ENCODE results near the gene IRF2BP2. TPM values are rescaled to one million over a fixed set of nuclear protein-coding genes. Genes with fewer than 3 reads are reported as not detected.

IRF2BP2 gene
- polyA plus RNA-seq, 1 experiment = 20.7 TPM

- no peak for DNase-seq (ENCODE audit: low read depth)
- Histone ChIP-seq H3K4me3 (ENCODE audit: low read depth, low read length) (no peak overlapping the region), H3K36me3 (ENCODE audit: control insufficient read depth, insufficient read depth, low read length) (no peaks in the 10 kb centered on the region), H3K27me3 (ENCODE audit: control insufficient read depth, insufficient read depth, low read length) (no peaks in the 10 kb centered on the region)
- TF ChIP-seq CTCF (IDR thresholded peaks at IDR 0.05; ENCODE audit: insufficient read depth, low read depth, low read length) = no peak
- POLR2A ChIA-PET = no interaction called here
- CTCF ChIA-PET = no interaction called here
Observed at GRCh38 chr1:234559902-234560676, 49.9 kb downstream of the IRF2BP2 start.

- POLR2A ChIA-PET = no interaction called here
- CTCF ChIA-PET = no interaction called here
- TF ChIP-seq CTCF (IDR thresholded peaks at IDR 0.05; ENCODE audit: insufficient read depth, low read depth, low read length) = no peak
Observed at GRCh38 chr1:234559152-234559901, 50.7 kb downstream of the IRF2BP2 start.

DNA sequence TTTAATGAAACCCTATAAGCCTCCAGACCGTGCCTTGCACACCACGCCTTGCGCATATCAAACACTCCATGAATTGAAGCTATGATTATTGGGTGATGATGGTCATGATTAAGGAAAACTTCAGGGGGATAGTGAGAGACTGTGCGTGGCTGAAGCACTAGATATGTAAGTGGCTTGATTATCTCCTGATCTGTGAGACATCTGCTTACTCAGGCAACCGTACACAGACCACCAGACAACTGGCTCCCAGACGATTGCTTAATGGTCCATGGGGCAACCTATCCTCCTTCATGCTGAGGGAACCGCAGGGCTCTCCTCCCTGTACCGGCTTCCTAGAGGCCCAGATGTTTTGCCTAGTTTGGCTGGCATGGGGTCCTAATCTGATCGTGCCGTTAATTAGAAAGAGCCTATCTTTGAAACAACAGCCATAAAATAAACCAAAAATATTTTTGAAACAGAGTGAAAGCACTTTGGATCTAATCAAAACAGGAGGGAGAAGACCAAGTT lies 51.6 kb downstream of the IRF2BP2 start:
- no peak for TF ChIP-seq CTCF (IDR thresholded peaks at IDR 0.05; ENCODE audit: insufficient read depth, low read depth, low read length)
- CTCF ChIA-PET = no interaction called here
- Histone ChIP-seq H3K4me3 (ENCODE audit: low read depth, low read length) (no peak overlapping the region), H3K36me3 (ENCODE audit: control insufficient read depth, insufficient read depth, low read length) (no peaks in the 10 kb centered on the region), H3K27me3 (ENCODE audit: control insufficient read depth, insufficient read depth, low read length) (no peaks in the 10 kb centered on the region)
- POLR2A ChIA-PET = no interaction called here
- no peak for DNase-seq (ENCODE audit: low read depth)

More at GRCh38 chr1:234559152-234559901, 50.7 kb downstream of the IRF2BP2 start:
- H3K27me3 ChIP-seq (ENCODE audit: control insufficient read depth, insufficient read depth, low read length) = no peaks in the 10 kb centered on the region
- no peak overlapping the region for H3K4me3 ChIP-seq (ENCODE audit: low read depth, low read length)
- no peaks in the 10 kb centered on the region for H3K36me3 ChIP-seq (ENCODE audit: control insufficient read depth, insufficient read depth, low read length)
- no peak for DNase-seq (ENCODE audit: low read depth)

GRCh38 chr1:234556245-234556943 lies 53.6 kb downstream of the IRF2BP2 start:
- TF ChIP-seq CTCF (IDR thresholded peaks at IDR 0.05; ENCODE audit: insufficient read depth, low read depth, low read length) = no peak
- ChIA-PET CTCF (no interaction called here), POLR2A (interaction anchor here (0.6 kb wide), 1 partner anchor 399 kb away, joined by 3 read pairs; no protein-coding TSS in a partner anchor)
- Histone ChIP-seq H3K36me3 (ENCODE audit: control insufficient read depth, insufficient read depth, low read length) (no peaks in the 10 kb centered on the region), H3K4me3 (ENCODE audit: low read depth, low read length) (no peak overlapping the region), H3K27me3 (ENCODE audit: control insufficient read depth, insufficient read depth, low read length) (no peaks in the 10 kb centered on the region)
- DNase-seq (ENCODE audit: low read depth) = no peak

Measured in BJ (cell line).